AG04449 (cell line): ENCODE data around the gene EMILIN2.

Experiments
- CTCF ChIA-PET: fragments of 350-600 bp; formaldehyde crosslinking; extraction: SDS; loops from one replicate; lab custom pipeline; 2021; ENCODE audit warnings: antibody characterized with exemption; lab: Yijun Ruan, JAX
- POLR2A ChIA-PET: fragments of 400-600, 350-600 bp; formaldehyde crosslinking; extraction: SDS; loops from one replicate; lab custom pipeline; 2020; ENCODE audit warnings: antibody characterized with exemption, inconsistent platforms; lab: Yijun Ruan, JAX
- DNase-seq: peaks from one replicate; pipeline ENCODE4 v3.0.0-alpha.2; 2010; ENCODE audit warnings: low read depth, low spot score
- H3K4me3 ChIP-seq: 2 replicates; pipeline ENCODE4 v1.5.1; 2011; ENCODE audit warnings: low read depth, mild to moderate bottlenecking, control low read depth, low read length
- CTCF ChIP-seq: IDR thresholded peaks from one replicate; pipeline ENCODE4 v1.5.1; 2011; ENCODE audit warnings: mild to moderate bottlenecking, moderate library complexity, low read length, control low read depth, inconsistent platforms; ENCODE audit not compliant: insufficient read depth; ENCODE audit errors: missing control alignments

EMILIN2 gene

GRCh38 chr18:2881088-2881839 lies 34.5 kb downstream of the EMILIN2 start:
- DNase-seq, result peak; percentile 81
- TF ChIP-seq CTCF, result no peak
- ChIA-PET POLR2A (interaction anchor here (0.8 kb wide), 1 partner anchor 25 kb away, joined by 4 read pairs; no protein-coding TSS in a partner anchor), CTCF (no interaction called here)
- no peak overlapping the region for H3K4me3 ChIP-seq

- no peak overlapping the region for H3K4me3 ChIP-seq
- POLR2A ChIA-PET, result interaction anchor here (0.8 kb wide), 1 partner anchor 24 kb away, joined by 4 read pairs; no protein-coding TSS in a partner anchor
- no peak for TF ChIP-seq CTCF
- CTCF ChIA-PET, result no interaction called here
- DNase-seq, result no peak
Measured at GRCh38 chr18:2881840-2882195, 35.0 kb downstream of the EMILIN2 start.

- DNase-seq, result no peak
Measured at GRCh38 chr18:2882201-2882600, 35.4 kb downstream of the EMILIN2 start.

GRCh38 chr18:2883076-2883735 lies 36.4 kb downstream of the EMILIN2 start:
- DNase-seq, result no peak
- TF ChIP-seq CTCF, result no peak
- ChIA-PET POLR2A (no interaction called here), CTCF (no interaction called here)
- H3K4me3 ChIP-seq, result no peak overlapping the region

More at GRCh38 chr18:2882201-2882600, 35.4 kb downstream of the EMILIN2 start:
- H3K4me3 ChIP-seq, result no peak overlapping the region
- no peak for TF ChIP-seq CTCF
- ChIA-PET CTCF (interaction anchor here (0.7 kb wide), 1 partner anchor 25 kb away, joined by 3 read pairs; no protein-coding TSS in a partner anchor), POLR2A (no interaction called here)

GRCh38 chr18:2884706-2885285 lies 38.0 kb downstream of the EMILIN2 start:
- H3K4me3 ChIP-seq, result no peak overlapping the region
- CTCF ChIA-PET, result no interaction called here
- TF ChIP-seq CTCF, result no peak
- no peak for DNase-seq
- POLR2A ChIA-PET, result no interaction called here

GRCh38 chr18:2887470-2887869 lies 40.7 kb downstream of the EMILIN2 start:
- ChIA-PET CTCF (no interaction called here), POLR2A (no interaction called here)
- H3K4me3 ChIP-seq, result no peak overlapping the region
- no peak for TF ChIP-seq CTCF
- no peak for DNase-seq
